AG04449 (cell line): ENCODE results near the gene GFY.

Experiments used
- CTCF ChIA-PET: fragments of 350-600 bp; formaldehyde crosslinking; extraction: SDS; loops from one replicate; lab custom pipeline; 2021; ENCODE audit warnings: antibody characterized with exemption; lab: Yijun Ruan, JAX
- POLR2A ChIA-PET: fragments of 400-600, 350-600 bp; formaldehyde crosslinking; extraction: SDS; loops from one replicate; lab custom pipeline; 2020; ENCODE audit warnings: antibody characterized with exemption, inconsistent platforms; lab: Yijun Ruan, JAX
- DNase-seq: peaks from one replicate; pipeline ENCODE4 v3.0.0-alpha.2; 2010; ENCODE audit warnings: low read depth, low spot score
- H3K4me3 ChIP-seq: 2 replicates; pipeline ENCODE4 v1.5.1; 2011; ENCODE audit warnings: low read depth, mild to moderate bottlenecking, control low read depth, low read length
- TF ChIP-seq, protein P1 (sequence below): IDR thresholded peaks from one replicate; pipeline ENCODE4 v1.5.1; 2011; ENCODE audit warnings: mild to moderate bottlenecking, moderate library complexity, low read length, control low read depth, inconsistent platforms; ENCODE audit not compliant: insufficient read depth; ENCODE audit errors: missing control alignments

Gene GFY

DNA sequence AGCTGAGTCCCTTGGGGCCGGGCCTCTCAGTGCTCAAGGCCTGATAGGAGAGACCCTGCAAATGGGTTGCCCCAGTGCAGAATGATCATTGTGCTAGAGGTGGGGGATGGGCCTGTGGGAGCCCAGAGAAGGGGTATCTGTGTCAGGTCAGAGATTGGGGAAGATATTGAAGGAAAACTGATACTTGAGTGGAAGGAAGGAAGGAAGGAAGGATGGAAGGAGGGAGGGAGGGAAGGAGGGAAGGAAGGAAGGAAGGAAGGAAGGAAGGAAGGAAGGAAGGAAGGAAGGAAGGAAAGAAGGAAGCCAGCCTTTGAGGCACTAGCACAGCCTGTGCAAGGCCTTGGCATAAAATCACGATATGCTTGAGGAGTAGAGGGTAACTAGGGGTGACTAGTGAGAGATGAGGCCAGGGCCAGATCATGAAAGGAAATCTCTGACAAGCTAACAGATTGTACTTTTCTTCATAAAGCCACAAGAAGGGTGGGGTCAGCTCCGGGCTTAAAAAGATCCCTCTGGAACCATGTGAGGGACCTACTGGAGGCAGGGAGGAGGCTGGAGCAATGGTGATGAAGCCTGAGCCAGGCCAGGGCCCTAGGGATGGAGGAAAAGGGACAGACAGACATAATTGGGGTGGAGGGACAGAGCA is 13.4 kb upstream of the GFY start:
- ChIA-PET POLR2A (no interaction called here), CTCF (interaction anchor here (0.9 to 1.3 kb wide), 2 partner anchors 10 to 13 kb away, joined by 3 read pairs; partner anchors contain the start of gene GFY)
- TF ChIP-seq, protein P1, sequence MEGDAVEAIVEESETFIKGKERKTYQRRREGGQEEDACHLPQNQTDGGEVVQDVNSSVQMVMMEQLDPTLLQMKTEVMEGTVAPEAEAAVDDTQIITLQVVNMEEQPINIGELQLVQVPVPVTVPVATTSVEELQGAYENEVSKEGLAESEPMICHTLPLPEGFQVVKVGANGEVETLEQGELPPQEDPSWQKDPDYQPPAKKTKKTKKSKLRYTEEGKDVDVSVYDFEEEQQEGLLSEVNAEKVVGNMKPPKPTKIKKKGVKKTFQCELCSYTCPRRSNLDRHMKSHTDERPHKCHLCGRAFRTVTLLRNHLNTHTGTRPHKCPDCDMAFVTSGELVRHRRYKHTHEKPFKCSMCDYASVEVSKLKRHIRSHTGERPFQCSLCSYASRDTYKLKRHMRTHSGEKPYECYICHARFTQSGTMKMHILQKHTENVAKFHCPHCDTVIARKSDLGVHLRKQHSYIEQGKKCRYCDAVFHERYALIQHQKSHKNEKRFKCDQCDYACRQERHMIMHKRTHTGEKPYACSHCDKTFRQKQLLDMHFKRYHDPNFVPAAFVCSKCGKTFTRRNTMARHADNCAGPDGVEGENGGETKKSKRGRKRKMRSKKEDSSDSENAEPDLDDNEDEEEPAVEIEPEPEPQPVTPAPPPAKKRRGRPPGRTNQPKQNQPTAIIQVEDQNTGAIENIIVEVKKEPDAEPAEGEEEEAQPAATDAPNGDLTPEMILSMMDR, result no peak

DNA sequence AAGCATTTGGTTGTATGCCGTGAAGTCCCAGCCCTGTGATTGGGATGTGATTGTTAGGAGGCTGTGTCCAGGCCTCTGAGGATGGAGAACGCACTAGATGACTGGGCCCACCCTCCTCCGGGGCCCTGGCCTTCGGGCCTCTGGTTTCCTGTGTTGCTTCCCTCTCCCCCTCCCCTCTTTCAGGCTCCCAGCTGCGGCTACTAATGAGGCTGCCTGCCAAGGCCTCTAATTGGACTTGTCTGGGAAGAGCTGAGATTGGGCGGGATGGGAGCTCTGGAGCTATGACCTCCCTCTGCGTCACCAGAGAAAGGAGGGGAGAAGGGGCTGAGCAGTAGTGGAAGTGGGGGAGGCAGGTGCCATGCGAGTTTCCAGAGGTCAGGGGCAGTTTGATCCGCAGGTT is 11.8 kb upstream of the GFY start:
- H3K4me3 ChIP-seq, result no peak overlapping the region
- ChIA-PET POLR2A (no interaction called here), CTCF (interaction anchor here (1.0 to 1.4 kb wide), 3 partner anchors 10 to 112 kb away, joined by 3 to 4 read pairs (median 3); no protein-coding TSS in a partner anchor)
- DNase-seq, result no peak
- TF ChIP-seq, protein P1, result no peak

More for the DNA sequence above, 13.4 kb upstream of the GFY start:
- no peak for DNase-seq
- no peak overlapping the region for H3K4me3 ChIP-seq

DNA sequence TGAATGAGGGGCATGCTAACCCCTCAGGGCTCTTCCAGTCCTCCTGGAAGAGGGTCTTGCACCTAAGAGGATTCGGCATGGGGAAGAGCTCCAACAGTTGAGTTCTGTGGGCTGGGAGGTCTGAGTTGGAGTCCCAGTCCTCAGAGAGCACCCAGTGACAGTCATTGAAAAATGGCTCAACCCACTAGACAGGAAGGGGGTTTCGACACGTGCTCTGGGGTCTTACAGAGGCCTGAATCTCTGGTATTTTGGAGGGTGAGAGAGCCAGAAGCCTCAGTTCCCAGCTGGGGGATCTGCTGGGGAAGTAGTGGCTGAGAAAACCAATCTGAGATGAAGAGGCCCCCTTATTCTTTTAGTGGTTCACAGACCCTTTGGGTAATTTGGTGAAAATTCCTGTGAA is 10.9 kb upstream of the GFY start:
- TF ChIP-seq, protein P1, result no peak
- no peak for DNase-seq
- ChIA-PET POLR2A (no interaction called here), CTCF (interaction anchor here (1.4 kb wide), 1 partner anchor 11 kb away, joined by 4 read pairs; no protein-coding TSS in a partner anchor)
- no peak overlapping the region for H3K4me3 ChIP-seq

DNA sequence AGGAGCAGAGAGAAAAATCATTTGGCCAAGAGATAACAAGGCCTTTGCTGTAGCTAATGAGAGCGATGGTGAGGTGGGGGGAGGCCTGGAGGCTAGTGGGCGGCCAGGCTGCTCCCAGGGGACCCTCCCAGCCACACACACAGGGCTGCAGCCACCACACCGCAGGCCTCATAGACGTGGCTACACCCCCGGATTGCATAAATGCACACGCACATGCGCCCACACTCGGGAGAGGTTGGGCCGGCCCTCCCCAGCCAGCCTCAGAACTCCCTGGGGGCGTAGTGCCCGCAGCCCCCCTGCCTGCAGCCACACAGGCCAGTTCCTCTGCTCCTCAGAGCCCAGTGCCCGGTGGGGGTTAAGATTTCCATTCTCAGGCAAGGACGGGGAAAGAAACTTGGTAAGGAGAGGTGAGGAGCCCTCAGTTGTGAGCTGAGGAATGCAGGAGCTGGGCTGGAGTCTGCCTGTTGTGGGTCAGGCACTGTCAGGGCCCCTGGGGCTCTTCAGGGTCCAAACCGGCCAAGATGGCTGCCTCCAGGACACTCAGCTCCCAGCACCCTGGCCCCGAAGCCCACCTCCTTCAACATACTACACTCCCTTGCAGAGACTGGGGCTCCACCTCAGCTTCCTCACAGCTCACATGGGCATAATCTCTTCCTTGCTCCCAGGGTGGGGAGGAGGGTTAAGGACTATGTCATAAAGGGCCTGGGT is 9.9 kb upstream of the GFY start:
- TF ChIP-seq, protein P1, result no peak
- POLR2A ChIA-PET, result no interaction called here
- CTCF ChIA-PET, result no interaction called here
- no peak overlapping the region for H3K4me3 ChIP-seq
- no peak for DNase-seq

DNA sequence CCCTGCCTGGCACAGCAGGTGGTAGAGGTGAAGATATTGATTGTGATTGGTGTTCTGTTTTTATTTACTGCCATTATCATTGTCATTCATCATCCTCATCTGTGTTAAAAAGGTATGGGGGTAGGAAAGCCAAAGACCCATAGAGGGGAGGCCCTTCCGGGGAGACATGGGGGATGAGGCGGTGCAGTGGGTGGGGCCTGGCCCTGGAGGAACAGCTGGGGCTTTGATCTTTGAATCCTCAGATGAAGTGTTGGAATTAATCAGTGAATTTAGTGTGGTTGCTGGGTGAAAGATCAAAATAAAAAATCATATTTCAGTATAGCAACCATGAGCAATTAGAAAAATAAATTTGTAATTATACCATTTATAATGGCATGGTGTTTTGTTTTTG is 9.4 kb upstream of the GFY start:
- CTCF ChIA-PET, result interaction anchor here (1.0 to 1.4 kb wide), 2 partner anchors 9 to 22 kb away, joined by 4 read pairs; partner anchors contain the start of gene GFY
- TF ChIP-seq, protein P1, result no peak
- no peak overlapping the region for H3K4me3 ChIP-seq
- POLR2A ChIA-PET, result no interaction called here
- no peak for DNase-seq

DNA sequence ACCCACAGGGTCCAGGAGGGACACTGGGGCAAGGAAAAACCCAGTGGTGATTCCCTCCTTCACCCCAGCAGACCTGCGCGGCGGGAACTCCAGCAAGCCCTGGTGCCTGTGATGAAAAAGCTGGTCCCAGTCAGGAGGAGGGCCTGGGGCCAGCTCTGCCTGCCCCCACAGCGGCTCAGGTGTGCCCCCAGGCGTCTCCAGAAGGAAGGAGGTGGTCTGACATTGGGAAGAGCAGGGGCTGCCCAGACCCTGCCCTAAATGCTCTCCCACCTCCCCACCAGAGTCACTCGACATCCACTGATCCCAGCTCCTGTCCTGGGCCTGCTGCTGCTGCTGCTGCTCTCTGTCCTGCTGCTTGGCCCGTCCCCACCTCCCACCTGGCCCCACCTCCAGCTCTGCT is 8.1 kb upstream of the GFY start:
- TF ChIP-seq, protein P1, result no peak
- H3K4me3 ChIP-seq, result no peak overlapping the region
- POLR2A ChIA-PET, result no interaction called here
- CTCF ChIA-PET, result interaction anchor here (0.8 to 1.4 kb wide), 4 partner anchors 8 to 319 kb away, joined by 3 to 7 read pairs (median 4); partner anchors contain the start of gene GFY
- no peak for DNase-seq
